Kidney glomerular epithelial cell (primary cell): ENCODE results near the gene KDM5A.
A peak's percentile ranks its signal among the peaks of the same experiment; 100 is the strongest.

Experiments used
- DNase-seq: peaks from one replicate; lab custom pipeline; 2025; lab: John Stamatoyannopoulos, UW

KDM5A gene

DNA sequence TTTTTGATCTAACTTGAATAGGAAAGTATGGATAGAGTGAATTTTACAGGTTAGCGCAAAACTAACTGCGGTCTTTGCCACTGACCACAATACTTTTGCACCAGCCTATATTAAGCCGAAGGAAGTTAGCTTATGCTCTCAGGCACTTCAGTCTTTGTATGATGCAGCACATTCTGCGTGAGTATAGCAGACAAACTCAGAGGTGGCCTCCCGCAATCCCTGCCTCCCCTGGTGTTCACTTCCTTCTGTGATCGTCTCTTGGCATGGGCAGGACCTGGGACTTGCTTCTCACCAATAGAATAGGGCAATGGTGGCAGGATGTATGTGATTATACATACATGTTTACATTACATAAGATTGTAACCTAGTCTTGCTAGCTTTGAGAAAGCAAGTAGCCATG is 116.2 kb downstream of the KDM5A start:
- no peak for DNase-seq

DNA sequence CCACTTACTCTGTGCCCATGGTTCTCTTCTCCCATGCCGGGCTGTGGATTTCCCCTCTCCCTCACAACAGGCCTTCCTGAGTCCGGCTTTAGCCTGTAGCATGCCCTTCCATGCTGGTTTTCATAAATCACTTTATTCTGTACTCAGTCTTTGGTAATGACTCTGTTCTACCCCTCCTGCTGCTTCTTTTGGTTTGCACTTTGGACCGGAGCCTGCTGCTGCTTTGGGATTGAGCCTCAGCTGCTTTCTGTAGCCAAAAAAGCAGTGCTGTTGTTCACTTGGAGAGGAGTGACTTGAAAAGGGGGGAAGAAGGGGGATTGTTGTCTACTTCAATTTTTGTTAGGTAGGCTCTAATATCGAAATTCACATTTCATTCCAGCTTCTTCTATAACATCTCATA is 118.0 kb downstream of the KDM5A start:
- DNase-seq: no peak

DNA sequence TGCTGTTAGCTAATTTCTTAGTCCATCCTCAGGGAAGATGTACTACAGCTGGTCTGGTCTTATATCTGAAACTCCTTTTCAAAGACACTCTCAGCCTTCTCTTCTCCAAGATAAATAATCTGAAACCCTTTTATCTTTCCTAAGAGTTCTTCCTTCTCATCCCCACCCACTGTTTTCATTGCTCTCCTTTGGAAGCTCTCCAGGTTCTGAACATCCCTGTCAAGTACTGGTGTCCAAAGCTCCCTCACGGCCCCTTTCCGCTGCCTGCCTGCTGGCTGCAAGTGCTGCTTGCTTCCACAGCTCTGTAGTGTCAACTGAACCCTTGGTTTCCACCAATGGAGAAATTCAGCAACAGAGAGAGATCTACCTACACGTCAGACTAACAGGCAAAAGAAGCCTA is 119.9 kb downstream of the KDM5A start:
- DNase-seq: no peak

DNA sequence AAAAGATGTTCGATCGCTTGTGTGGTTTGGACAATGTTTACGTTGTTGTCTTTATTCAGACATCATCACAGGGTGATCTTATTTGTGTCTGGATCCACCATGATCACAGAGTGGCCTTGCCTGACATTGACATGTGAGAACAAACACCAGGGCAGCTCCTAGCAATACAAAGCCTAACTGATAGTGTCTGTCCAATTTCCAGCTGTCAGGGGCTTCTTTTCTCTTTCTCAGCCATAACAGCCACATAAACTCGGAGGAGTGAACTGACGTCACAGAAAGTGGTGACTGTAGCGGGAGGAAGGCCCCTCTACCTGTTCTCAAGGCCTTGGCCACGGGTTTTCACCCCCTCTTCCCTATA is 120.7 kb downstream of the KDM5A start:
- DNase-seq: no peak

DNA sequence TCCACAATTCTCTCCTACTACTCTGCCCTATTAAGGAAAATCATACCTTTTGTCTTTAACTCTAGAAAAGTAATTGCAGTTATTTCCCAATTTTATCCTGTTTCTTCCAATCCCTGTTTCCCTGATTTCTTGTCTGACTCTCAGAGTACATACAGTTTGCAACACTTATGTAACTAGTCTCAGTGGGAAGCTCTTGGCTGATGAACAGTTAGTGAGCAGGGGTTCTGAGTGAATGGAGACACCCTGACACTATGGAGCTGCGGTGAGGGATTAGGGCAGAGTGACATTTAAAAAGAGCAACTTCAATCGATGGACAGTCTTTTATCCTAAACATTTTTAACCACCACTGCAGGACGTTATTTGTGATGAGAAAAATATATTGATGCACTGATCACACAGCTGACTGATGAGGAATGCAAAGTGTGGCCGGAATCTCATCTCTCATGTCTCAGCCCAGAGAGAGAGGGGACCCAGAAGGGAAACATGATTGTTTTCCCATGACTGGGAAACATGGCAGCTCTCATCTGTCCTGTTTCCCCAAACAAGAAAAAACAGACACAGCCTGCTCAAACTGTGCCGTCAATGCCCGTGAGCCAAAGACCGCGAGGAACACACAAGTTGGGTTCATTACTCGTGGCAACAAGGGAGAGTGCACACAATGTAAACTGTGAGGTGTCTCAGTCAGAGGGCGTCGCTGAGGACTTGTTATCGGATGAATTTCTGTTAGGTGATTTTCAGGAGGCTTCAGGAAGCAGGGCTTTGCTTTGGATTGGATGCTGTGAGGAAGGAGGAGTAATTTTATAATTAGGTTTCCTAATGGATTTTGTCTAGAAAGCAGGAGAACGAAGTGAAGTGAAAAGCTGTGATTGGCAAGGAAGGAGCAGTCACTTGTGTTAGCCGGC is 121.3 kb downstream of the KDM5A start:
- no peak for DNase-seq

DNA sequence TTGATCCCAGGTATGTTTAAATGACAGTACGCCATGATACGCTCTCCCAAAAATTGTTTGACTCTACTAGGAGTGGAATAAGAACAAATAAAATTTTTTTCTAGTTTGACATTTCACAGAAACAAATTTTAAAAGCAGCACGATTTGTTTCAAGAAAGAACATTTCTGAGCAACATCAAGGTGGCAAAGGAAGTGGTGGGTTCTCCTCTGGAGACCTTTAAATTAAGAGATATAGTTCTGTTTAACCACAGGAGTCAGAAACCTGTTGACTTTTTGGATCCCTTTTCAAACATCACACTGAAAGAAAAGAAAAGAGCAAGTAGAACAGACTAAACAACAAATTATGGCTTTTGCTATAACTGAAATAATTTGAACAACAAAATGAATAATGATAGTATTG is 124.0 kb downstream of the KDM5A start:
- DNase-seq: no peak

DNA sequence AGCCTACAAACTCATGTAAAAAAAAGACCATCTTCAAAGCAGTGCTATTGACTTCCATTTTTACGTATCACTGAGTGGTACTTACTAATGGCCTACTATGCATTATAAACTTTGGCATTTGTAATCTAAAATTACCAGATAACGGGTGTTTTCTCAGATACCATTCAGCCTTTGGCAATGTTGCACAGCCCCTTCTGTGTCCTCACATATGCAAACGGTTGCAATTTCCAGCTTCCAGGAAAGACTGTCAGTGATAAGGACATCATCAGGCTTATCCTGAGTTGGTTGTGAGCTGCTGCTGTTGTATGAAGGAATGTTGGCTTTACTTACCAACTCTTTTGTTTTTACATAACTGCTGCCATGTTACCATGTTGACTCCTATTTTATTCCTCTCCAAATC is 124.9 kb downstream of the KDM5A start:
- DNase-seq: no peak

DNA sequence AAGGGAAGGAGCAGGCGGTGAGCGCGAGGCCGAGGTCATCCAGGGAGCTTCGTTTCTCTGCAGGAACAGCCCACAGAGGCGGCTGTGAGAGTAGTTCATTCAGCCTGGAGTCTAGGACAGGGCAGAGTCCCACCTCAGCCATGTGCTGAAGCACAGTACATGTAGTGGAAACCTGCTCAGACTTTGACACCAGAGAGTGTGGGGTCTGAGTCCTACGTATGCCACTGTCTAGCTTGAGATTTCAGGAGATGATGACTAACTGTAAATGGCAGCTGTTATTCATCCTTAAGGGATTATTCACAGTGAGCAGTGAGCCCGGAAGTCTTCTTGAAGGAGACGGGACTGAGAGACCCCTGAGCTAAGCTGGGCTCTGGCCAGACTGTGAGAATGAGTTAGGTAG is 125.5 kb downstream of the KDM5A start:
- peak; percentile 10 for DNase-seq

DNA sequence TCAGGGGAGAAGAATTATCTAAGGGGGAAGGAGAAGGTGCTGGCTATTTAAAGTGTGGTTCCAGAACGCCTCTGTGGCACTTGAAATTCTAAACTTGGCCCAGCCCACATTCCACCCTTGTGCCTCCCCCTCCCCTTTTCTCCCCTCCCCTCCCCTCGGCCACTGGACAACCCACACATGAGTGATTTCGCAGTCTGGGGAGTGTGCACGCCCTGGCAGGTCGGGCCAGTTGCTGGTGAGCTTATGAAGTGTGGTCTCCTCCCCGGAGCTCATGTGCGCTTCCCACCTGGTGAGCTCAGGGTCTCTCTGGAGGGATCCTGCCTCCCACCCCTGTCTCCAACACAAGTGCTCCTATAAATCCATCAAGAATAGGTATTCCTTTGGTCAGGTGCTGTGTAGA is 126.3 kb downstream of the KDM5A start, which contains the start of gene SLC6A13:
SLC6A13 (minus strand) TSS at position 20 of the 400 bp plus-strand sequence. CDS start 2,784 bp downstream, outside the sequence.
- peak; percentile 42 for DNase-seq

DNA sequence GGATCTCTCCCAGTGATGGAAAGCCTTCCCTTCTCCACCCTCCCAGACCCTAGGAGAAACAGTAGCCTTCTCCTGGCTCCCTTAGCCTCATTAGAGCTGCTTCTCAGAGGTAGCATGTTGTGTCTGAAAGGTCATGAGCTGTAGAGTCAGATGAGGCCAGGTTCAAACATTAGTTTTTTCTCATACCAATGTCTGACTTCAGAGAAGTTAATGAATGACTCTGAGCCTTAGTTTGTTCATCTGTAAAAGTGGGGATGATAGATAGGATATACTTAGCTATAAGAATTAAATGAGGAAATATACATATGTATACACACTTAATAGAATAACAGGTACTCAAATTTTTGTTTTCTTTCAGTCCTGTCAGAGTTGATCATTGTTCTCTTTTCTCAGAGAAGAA is 127.0 kb downstream of the KDM5A start:
- no peak for DNase-seq

DNA sequence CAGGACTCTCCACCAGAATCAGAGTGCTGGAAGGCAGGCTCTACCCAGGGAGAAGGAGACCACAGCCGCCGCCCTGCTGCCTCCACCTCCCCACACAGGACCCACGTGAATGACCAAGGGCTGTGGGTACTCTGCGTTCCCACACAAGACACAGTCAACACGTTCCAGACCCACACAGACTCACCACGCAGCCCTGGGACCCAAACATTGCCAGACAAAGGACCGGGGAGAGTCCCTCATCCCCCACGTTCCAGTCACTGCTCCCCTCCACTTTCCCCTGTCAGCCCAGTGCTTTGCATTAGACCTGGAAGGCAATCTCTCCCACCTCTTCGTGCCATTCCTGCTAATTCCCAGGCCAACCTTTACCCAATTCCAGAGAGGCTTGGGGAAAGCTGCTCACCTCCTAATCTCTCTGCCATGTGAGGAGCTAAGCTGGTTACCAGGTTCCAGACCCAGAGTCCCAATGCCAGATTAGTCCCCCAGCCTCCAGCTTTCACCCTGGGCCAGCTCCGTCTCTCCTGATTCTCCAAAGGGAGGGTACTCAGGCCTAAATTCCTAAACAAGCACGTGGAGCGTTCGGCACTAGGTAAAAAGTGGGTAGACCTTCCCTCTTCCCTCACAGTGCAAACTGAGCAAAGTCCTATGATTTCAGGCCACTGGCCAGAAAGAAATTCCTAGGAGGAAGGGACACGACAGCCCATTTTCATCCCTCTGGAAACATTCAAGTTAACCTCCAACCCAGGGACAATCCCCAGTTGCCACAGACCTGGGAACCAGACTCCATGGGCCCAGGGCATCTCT is 131.4 kb downstream of the KDM5A start:
- DNase-seq: no peak

DNA sequence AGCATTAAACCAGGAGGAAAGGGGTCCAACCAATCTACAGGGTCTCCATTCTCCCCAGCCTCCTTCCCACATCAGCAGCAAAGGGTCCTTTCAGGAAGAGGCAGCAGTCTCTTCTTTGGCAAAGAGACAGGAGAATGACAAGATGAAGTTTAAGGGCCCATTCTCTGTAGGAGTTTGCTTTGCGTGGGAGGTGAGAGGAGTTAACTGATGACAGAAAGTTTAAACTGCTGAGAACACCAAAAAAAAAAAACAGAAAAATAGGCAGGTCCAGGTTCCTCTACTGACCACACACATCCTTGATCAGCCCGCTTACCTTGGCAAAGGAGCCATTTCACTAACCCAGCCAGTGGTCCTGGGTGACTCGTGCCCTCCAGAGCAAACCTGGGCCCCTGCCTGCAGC is 132.2 kb downstream of the KDM5A start:
- peak; percentile 38 for DNase-seq

DNA sequence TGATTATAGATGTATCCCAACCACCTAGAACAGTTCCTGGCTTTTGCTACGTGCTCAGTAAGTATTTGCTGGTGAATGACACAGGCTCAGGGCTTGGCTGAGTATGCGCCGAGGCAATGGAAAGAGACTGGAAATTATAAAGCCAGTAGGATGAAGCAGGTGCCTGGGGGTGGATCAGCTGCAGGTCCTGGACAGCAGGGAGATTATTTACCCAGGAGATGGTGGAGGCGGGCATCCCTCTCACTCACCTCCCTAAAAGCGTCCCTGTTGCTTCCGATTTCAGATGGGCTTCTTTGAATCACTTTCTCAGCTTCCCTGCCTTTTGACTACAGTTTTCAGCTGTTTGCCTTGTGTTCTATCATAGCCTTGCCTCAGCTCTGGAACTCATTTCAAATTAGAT is 132.9 kb downstream of the KDM5A start:
- no peak for DNase-seq

DNA sequence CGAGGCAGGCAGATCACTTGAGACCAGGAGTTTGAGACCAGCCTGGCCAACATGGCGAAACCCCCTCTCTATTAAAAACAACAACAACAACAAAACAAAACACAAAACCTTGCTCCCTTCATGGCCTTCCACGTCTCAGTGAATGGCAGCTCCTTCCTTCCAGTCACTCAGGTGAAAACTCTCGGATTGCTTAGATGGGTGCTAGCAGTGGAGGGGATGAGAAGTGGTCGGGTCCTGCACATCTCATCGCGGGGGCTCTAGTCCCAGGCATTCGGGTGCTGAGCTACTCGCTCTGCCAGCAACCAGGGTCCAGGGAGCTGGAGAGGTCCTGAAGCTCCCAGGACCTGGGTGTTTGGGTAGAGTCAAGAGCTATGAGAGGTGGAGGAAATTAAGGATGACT is 134.2 kb downstream of the KDM5A start:
- no peak for DNase-seq

DNA sequence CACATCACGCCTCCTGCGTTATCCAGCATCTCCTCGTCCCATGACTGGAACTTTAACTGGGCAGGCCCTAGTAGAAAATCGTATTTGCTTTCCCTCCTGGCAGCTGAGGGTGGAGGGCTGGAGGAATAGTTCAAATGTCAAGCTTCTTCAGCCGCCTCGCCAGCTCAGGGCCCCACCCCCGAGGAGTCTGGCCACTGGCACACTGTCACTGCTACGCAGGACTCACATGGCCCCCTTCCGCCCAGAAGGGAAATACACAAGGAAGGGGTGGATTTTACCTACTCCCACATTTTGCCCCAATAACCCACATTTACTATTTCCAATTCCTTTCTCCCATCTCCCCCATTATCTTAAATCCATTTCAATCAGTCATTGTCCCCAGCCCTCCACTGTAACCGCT is 135.1 kb downstream of the KDM5A start:
- no peak for DNase-seq

DNA sequence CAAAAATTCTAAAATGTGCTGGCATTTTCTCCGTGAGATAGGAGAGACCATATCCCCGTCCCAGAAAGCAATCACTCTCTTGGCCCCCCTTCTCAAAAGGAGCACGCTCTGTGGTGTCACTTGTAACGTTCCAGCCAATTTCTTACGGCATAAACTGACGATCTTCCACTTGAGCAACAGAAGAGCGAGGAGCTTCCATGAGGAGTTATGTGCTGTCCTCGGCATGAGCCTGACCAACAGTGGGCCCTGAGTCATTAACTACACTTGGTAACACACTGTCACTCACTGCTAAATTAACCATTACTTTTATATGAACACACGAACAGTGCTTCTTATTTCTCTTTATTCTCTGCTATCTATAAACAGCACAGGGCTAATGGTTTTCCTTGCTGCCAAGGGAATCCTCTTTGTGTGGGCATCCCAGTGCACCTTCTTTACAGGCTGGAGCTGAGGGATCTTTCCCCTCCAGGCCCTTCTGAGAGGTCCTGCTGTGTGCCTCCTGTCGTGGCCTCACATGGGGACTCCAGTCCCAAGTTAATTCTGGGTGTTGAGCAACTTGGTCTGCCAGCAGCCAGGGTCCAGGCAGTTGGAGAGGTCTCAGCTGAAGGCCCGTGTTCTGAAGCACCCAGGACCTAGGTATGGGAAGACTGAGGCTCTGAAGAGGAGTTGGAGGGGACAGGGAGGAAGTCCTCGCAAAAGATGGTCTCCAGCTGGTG is 135.8 kb downstream of the KDM5A start:
- no peak for DNase-seq

DNA sequence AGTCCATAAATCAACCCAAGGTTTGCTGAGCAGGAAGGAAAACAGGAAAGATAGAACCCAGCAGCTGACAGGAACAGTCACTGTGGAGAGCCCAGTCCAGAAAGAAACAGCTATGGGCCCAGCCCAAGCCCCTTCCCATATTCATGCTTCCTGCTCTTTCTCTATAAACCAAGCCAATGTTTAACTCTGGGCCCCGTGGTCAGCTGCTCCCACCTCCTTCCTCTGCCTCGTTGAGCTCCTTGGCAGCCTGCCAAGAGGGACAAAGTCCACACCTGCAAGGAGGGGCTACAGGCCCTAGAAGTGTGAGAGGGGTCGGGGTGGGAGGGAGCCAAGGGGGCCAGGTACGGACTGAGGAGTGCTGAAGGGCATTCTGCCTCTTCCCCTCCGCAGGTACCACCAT is 136.5 kb downstream of the KDM5A start:
- DNase-seq: no peak

DNA sequence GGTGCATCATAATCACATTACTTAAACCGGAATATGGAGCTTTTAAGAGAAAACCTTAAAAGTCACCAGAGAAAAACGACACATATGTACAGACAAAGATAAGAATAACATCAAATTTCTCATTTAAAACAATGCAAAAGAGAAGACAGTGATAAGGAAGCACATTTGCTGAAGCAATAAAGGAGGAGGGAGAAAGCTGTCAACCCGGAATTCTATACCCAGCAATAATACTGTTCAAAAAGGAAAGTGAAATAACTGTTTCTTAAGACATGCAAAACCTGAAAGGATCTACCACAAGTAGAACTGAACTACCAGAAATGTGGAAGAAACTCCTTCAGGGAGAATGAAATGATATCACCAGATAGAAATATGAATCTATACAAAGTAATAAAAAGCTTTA is 141.8 kb downstream of the KDM5A start:
- DNase-seq: no peak

DNA sequence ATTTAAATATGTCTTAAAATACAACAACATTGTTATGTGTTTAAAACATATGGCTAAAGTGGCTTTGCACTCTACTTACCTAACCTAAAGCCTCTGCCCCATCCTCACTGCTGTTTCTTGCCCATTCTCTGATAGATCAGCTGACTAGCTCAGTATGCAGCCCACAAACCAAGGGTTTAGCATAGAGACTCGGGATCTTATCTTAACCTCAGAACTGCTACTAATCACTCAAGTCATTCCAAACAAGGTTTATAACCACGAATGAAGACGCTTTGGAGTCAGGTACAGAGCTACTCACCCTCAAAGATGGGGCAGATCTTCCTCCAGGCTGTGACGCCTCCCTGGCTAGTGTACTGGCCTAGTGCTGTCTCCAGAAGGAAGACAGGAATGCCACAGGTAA is 145.7 kb downstream of the KDM5A start:
- no peak for DNase-seq

DNA sequence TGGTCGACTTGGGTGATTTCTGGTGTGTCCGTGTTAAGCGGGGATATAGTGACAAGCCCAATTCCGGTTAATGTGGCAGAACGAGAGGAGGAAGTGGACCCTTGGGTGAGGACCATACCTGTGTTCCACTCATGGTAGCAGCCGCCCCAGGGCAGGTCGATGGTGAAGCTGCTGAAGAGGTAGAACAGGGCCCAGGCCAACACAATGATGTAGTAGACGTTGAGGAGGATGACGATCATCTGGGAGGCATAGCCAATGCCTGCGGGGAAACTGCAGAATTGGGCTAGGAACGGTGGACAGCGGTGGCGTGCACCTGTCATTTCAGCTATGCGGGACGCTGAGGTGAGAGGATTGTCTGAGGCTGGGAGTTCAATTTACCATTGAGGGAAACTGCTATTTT is 146.6 kb downstream of the KDM5A start:
- no peak for DNase-seq

DNA sequence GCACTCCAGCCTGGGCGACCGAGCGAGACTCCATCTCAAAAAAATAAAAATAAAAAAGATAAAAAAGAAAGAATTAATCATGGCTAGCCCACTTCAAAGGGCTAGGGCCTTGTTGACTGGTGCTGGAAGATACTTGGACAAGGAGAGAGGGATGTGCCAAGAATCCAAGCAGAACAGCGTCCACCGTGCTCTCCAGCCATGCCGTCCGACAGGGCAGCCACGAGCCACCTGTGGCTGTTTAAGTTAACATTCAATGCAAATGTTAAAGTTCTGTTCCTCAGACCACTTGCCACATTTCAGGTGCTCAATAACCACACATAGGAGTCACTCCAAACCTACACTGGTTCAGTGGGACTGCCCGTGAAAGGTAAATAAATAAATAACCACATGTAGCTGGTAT is 147.9 kb downstream of the KDM5A start:
- no peak for DNase-seq

DNA sequence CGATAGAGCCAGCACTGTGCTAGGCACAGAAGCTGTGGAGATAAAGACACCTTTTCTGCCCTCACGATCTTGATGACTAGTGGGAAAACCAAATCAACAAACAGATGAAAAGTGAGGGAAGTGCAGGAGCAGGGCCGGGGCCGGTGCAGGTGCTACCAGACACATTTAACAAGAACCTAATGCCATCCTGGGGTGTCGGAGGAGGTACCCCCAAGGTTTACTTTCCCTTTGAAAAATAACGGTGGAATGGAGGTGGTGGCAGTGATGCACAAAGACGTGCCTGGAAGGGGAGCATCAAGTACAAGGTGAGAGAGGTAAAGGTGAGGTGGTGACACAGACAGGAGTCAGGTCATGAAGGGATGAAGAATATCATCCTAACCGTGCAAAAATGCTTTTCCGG is 148.6 kb downstream of the KDM5A start:
- no peak for DNase-seq
